NB4 (cell line): ENCODE results near the gene SMARCAL1.

Source experiments
- MYC ChIP-seq: IDR thresholded peaks from 2 replicates; pipeline ENCODE4 v1.6.1; 2011; ENCODE audit warnings: low read depth, low read length
- TF ChIP-seq, protein P1 (sequence below): IDR thresholded peaks from one replicate; pipeline ENCODE4 v1.5.1; 2012; ENCODE audit warnings: low read depth, low read length

- TF ChIP-seq, protein P1, sequence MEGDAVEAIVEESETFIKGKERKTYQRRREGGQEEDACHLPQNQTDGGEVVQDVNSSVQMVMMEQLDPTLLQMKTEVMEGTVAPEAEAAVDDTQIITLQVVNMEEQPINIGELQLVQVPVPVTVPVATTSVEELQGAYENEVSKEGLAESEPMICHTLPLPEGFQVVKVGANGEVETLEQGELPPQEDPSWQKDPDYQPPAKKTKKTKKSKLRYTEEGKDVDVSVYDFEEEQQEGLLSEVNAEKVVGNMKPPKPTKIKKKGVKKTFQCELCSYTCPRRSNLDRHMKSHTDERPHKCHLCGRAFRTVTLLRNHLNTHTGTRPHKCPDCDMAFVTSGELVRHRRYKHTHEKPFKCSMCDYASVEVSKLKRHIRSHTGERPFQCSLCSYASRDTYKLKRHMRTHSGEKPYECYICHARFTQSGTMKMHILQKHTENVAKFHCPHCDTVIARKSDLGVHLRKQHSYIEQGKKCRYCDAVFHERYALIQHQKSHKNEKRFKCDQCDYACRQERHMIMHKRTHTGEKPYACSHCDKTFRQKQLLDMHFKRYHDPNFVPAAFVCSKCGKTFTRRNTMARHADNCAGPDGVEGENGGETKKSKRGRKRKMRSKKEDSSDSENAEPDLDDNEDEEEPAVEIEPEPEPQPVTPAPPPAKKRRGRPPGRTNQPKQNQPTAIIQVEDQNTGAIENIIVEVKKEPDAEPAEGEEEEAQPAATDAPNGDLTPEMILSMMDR, result no peak
- TF ChIP-seq MYC, result no peak
Observed at GRCh38 chr2:216480221-216480620, 67.9 kb downstream of the SMARCAL1 start.
